Upper lobe of right lung (tissue), 1 donor: Measurements from ENCODE around the gene SNX33. TPM values are rescaled to one million over a fixed set of nuclear protein-coding genes. Genes with fewer than 3 reads are reported as not detected.
"Not testable (repeated sequence)": the region's sequence is repeated elsewhere in the genome, so short reads cannot be mapped to it uniquely, and the experiment has no call there.

Source experiments
- ATAC-seq: fragments of 200-7000 bp; cut with Tn5 transposase; one replicate; pipeline ENCODE4 v1.9.1; 2020; ENCODE audit warnings: mild to moderate bottlenecking, moderate library complexity
- DNase-seq: peaks from one replicate; pipeline ENCODE4 v3.0.0-alpha.2; 2020
- H3K27ac ChIP-seq: fragments of 200-600 bp; one replicate; pipeline ENCODE4 v1.8.0; 2022
- H3K27me3 ChIP-seq: fragments of 200-600 bp; one replicate; pipeline ENCODE4 v1.8.0; 2022; ENCODE audit warnings: mild to moderate bottlenecking
- H3K36me3 ChIP-seq: fragments of 200-600 bp; one replicate; pipeline ENCODE4 v1.8.0; 2022
- H3K4me1 ChIP-seq: fragments of 200-600 bp; one replicate; pipeline ENCODE4 v1.8.0; 2022
- H3K4me3 ChIP-seq: fragments of 200-600 bp; one replicate; pipeline ENCODE4 v1.8.0; 2022; ENCODE audit warnings: mild to moderate bottlenecking
- H3K9me3 ChIP-seq: fragments of 200-600 bp; one replicate; pipeline ENCODE4 v1.8.0; 2022
- intact Hi-C: fragments of 100-400 bp; cut with DNase I; formaldehyde crosslinking; loops from one replicate; pipeline ENCODE4 v1.11.0; 2022
- total RNA-seq: library from RNA; stranded (reverse); fragmentation: NEBNext Ultra II Directional; extraction: Animal tissue kit (Norgen Biotek cat#: 25700); gene quantifications from one replicate; pipeline ENCODE4 v1.2.1, GENCODE V29; 2021
- TF ChIP-seq, protein P1 (sequence below): fragments of 200-600 bp; IDR thresholded peaks from one replicate; pipeline ENCODE4 v1.8.0; 2022; ENCODE audit warnings: antibody characterized with exemption
- donor health status: DM: no; HTN: yes; CAD: no; lungs with severe emphysema.

SNX33 gene
- total RNA-seq, 1 donor from 2014 or later = 31.0 TPM

DNA sequence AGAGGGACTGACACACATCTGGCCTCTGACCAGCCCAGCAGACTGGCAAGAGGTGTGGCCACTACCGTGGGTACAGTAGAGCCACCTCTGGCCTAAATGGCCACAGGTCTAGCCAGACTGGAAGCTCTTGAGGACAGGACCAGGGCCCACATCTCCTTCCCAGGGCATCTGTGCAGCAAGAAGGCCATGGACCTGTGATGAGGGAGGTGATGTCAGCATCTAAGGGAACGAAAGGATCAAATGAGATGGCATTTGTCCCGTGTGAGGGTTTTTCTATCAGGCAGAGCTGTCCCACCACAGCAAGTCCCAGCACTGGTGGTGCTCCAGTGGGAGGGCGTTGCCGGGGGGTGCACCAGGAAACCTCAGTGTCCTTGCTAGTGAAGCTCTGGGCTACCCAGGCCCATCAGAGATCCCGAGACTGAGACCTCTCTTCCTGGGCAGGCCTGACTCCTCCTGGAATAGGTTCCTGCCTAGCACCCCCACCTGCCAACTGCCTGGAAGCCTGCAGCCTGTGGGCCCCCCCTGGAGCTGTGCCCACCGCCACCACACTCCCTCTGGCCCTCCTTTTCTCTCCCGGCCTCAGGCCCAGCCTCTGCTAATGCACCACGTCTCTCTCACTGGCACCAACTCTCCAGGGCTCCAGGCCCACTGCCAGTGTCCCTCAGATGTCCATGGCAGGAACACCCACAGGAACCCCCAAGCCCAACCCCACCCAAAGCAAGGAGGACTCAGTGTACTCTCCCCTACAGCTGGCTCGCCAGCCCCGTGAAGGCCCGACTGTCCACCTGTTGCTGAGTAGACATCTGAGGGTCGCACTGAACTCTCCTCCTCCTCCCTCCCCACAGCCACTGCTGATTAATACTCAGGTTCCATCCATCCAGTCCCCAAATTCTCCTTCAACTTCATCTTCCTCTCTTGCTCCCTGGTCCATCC, 53.6 kb downstream of the SNX33 start:
- H3K4me3 ChIP-seq, DNase-seq, ATAC-seq, H3K9me3 ChIP-seq, H3K4me1 ChIP-seq, H3K27me3 ChIP-seq, H3K36me3 ChIP-seq, intact Hi-C loops, H3K27ac ChIP-seq: not testable (repeated sequence)

- intact Hi-C loops = no loop called here
- Histone ChIP-seq H3K9me3 (no peaks in the 10 kb centered on the region), H3K4me3 (no peak overlapping the region), H3K4me1 (peaks cover 4% of the 10 kb centered on the region), H3K36me3 (no peaks in the 10 kb centered on the region), H3K27me3 (no peaks in the 10 kb centered on the region), H3K27ac (no peak overlapping the region)
- DNase-seq = no peak
- TF ChIP-seq, protein P1, sequence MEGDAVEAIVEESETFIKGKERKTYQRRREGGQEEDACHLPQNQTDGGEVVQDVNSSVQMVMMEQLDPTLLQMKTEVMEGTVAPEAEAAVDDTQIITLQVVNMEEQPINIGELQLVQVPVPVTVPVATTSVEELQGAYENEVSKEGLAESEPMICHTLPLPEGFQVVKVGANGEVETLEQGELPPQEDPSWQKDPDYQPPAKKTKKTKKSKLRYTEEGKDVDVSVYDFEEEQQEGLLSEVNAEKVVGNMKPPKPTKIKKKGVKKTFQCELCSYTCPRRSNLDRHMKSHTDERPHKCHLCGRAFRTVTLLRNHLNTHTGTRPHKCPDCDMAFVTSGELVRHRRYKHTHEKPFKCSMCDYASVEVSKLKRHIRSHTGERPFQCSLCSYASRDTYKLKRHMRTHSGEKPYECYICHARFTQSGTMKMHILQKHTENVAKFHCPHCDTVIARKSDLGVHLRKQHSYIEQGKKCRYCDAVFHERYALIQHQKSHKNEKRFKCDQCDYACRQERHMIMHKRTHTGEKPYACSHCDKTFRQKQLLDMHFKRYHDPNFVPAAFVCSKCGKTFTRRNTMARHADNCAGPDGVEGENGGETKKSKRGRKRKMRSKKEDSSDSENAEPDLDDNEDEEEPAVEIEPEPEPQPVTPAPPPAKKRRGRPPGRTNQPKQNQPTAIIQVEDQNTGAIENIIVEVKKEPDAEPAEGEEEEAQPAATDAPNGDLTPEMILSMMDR = no peak
- ATAC-seq = no peak
Measured at GRCh38 chr15:75702436-75702835, 54.7 kb downstream of the SNX33 start.

- DNase-seq, H3K27ac ChIP-seq, H3K4me1 ChIP-seq, ATAC-seq, H3K9me3 ChIP-seq, H3K4me3 ChIP-seq, H3K36me3 ChIP-seq, intact Hi-C loops, H3K27me3 ChIP-seq: not testable (repeated sequence)
Measured at GRCh38 chr15:75703440-75704262, 55.9 kb downstream of the SNX33 start.

- TF ChIP-seq, protein P1 = no peak
- Histone ChIP-seq H3K27me3 (no peaks in the 10 kb centered on the region), H3K36me3 (no peaks in the 10 kb centered on the region), H3K9me3 (no peaks in the 10 kb centered on the region), H3K4me3 (no peak overlapping the region), H3K27ac (no peak overlapping the region), H3K4me1 (peaks cover 4% of the 10 kb centered on the region)
- no peak for DNase-seq
- ATAC-seq = no peak
- intact Hi-C loops = no loop called here
Measured at GRCh38 chr15:75704263-75704615, 56.5 kb downstream of the SNX33 start.

GRCh38 chr15:75704618-75705017, 56.9 kb downstream of the SNX33 start:
- no peaks in the 10 kb centered on the region for H3K27me3 ChIP-seq
- no peak for DNase-seq
- H3K4me3 ChIP-seq = no peak overlapping the region
- TF ChIP-seq, protein P1 = no peak
- intact Hi-C loops = no loop called here
- H3K9me3 ChIP-seq = no peaks in the 10 kb centered on the region
- H3K4me1 ChIP-seq = peaks cover 4% of the 10 kb centered on the region
- H3K27ac ChIP-seq = no peak overlapping the region
- ATAC-seq = no peak
- H3K36me3 ChIP-seq = no peaks in the 10 kb centered on the region

GRCh38 chr15:75705375-75705774, 57.7 kb downstream of the SNX33 start:
- H3K4me1 ChIP-seq, DNase-seq, ATAC-seq, H3K27me3 ChIP-seq, intact Hi-C loops, H3K36me3 ChIP-seq, H3K4me3 ChIP-seq, H3K27ac ChIP-seq, H3K9me3 ChIP-seq: not testable (repeated sequence)
